Glomerular endothelial cell (primary cell): ENCODE results near the gene GABPB1. TPM values are rescaled to one million over a fixed set of nuclear protein-coding genes. Genes with fewer than 3 reads are reported as not detected.

Source experiments
- DNase-seq: peaks from one replicate; pipeline ENCODE4 v3.0.0-alpha.2; 2011; ENCODE audit warnings: low read depth, low spot score; ENCODE audit errors: extremely low read depth
- total RNA-seq: library from RNA; depleted of rRNA; stranded (reverse); fragments of >200 nt; gene quantifications from 2 replicates; pipeline ENCODE4 v1.2.3, GENCODE V29; 2015

The GABPB1 gene
- total RNA-seq, 1 donor from 2014 or later, result 44.2 TPM

- DNase-seq, result no peak
Observed at GRCh38 chr15:50345298-50345697, 9.7 kb downstream of the GABPB1 start.

DNA sequence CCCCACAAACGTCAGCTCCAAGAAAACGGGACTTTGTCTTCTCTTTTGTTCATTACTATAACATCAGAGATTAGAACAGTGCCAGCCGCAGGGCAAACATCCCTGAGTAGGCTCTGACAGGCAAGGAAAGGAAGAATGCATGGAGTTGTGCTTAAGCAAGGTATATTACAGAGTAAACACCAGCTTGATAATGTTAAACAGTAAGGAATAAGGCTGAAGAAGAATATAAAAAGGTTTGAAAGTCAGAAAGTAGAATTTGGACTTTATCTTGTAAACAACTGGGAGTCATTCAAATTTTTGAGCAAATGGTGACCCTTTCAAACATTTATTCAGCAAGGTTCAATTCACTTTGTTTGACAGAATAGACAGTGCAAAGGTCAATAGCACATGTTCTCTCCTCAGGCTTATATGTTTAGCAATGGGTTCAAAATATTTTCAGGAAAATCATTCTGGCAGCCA is 11.0 kb downstream of the GABPB1 start:
- no peak for DNase-seq

- no peak for DNase-seq
Observed at GRCh38 chr15:50341616-50342136, 13.3 kb downstream of the GABPB1 start.

DNA sequence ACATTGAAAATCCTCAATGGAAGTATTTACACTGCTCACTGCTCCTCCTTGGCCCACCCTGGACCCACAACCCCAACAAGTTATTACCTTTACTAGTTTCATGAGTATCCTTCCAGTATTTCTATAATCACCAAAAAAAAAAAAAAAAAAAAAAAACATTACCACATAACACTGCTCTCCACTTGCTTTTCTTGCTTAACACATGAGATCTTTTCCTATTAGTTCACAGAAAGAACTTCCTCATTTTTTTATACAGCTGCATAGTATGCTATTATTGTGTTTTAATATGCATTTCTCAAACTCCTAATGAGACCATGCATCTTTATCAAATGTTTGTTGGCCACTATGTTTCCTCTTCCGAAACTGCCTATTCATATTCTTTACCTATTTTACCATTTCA is 14.6 kb downstream of the GABPB1 start:
- no peak for DNase-seq

DNA sequence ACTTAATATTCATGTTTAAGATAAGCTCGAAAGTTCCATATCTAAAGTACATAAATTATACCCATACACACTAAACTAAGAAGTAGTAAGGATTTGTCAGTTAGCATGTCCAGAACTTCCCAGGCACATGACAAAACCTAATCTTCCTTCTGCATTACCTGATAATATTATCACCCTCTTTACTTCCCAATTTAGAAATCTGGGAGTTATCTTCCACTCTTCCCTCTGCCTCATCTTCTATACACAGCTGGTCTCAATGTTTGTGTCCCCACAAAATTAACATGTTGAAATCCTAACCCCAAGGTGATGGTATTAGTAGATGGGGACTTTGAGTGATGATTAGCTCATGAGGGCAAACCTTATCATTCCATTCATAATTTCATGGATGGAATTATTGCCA is 15.3 kb downstream of the GABPB1 start:
- no peak for DNase-seq

DNA sequence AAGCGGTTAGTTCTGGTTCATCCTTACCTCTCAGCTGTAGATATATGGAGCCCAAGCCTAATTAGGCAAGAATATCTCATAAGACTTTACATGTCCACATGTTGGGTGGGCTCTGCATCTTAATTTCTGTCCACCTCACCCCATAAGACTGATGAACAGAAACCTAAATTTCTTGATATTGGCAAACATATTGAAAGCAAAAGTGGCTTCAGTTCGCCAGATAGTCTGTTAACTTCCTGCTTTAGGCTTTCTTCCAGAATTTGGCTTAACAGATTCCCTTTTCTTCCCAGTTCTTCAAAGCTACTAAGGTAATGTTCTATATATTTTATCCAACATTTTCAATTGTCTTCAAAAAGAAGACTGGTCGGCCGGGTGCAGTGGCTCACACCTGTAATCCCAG is 19.7 kb downstream of the GABPB1 start:
- no peak for DNase-seq

- DNase-seq, result no peak
Observed at GRCh38 chr15:50333229-50333628, 21.8 kb downstream of the GABPB1 start.

DNA sequence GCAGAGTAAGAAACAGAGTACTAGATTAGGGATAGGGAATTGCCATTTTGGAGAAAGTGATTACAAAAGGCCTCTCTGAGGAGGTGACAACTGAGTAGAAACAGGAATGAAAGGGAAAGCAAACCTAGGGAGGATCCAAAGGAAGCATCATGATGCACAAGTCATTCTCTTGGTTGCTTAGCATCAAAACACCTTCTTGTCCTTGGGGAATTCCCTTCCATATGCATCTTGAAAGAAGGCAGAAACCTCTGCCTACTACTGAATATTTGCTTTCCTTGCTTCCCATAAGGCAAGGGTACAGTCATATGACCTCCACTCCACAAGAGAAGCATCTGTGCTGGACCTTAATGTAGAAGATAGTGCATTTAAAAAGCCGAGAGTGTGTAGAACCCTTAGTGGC is 24.1 kb downstream of the GABPB1 start:
- no peak for DNase-seq

- no peak for DNase-seq
Observed at GRCh38 chr15:50328116-50328515, 26.9 kb downstream of the GABPB1 start.

GRCh38 chr15:50321680-50322210 is 33.3 kb downstream of the GABPB1 start:
- DNase-seq, result no peak

DNA sequence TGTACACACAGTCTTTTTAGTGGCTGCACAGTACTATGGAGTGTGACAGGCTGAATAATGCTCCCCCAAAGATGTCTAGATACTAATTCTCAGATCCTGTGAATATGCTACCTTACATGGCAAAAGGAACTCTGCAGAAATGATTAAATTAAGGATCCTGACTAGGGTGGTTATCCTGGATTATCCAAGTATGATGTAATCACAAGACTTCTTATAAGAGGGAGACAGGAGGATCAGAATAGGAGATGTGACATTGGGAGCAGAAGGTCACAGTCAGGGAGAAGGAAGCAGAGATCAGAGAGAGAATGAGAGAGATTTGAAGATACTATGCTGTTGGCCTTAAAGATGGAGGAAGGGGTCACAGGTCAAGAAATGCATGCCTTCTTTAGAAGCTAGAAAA is 34.5 kb downstream of the GABPB1 start:
- no peak for DNase-seq

- DNase-seq, result no peak
Observed at GRCh38 chr15:50318697-50319096, 36.3 kb downstream of the GABPB1 start.

GRCh38 chr15:50315814-50316630 is 39.0 kb downstream of the GABPB1 start:
- DNase-seq, result no peak

DNA sequence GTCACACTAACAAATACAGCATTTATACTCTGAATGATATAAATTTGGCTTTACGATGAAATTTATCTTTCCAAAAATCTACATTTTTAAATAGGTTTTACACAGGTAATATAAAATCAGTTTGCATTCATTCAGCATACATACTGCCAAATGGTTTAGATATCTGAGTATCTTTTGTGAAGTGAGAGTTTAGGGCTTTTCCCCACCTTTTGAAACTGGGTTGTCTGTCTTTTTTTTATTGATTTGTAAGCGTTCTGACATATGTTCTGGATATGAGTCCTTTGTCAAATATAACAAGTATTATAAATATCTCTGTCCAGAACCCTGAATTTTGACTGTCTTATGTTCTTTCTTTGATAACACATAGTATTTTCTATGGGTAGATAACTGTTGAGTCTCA is 42.4 kb downstream of the GABPB1 start:
- no peak for DNase-seq

DNA sequence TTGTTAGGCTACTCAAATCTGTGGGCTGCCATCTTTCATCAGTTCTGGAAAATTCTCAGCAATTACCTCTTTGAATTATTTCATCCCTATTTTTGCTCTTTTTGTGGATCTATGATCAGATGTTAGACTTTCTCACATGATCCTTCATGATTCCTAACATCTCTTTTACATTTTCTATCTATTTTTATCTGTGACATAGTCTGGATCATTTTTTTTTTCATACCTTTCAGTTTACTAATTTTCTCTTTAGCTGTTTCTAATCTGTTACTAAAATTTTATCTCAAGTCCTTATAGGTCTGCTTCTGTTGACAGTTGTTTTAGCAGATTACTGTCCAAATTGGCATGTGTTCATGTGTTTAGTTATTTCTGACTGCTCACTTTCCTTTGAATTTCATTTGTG is 47.2 kb downstream of the GABPB1 start:
- DNase-seq, result no peak

- DNase-seq, result no peak
Observed at GRCh38 chr15:50304836-50305235, 50.2 kb downstream of the GABPB1 start.

DNA sequence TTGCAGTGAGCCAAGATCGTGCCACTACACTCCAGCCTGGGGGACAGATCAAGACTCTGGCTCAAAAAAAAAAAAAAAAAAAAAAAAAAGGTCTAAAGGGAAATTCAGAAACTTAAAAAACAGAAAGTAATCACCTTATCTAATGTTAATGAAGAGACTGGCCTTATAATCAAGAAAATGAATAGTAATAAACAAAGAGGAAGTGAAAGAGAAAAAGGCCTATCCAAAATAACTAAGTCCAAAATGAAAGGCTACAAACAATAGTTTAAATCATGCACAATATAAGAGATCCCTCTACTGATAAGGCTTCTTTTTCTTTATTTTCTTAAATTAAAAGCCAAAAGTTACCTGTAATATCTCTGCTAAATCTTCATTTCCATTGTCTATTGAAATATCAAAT is 52.4 kb downstream of the GABPB1 start:
- no peak for DNase-seq

DNA sequence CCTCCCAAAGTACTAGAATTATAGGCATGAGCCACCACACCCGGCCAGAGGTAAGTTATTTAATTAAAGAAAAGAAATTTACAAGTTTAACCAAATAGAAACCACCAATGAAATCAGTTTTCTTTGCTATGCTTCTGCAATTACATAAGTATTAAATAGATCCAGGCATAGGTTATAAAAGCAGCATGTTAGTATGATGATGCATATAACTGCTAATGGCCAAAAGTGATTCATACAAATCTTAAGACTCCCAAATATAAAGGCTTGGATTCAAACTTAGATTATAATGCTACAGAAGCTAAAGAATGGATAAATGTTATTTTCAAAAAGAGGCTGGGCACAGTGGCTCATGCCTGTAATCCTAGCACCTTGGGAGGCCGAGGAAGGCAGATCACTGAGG is 56.7 kb downstream of the GABPB1 start:
- no peak for DNase-seq

DNA sequence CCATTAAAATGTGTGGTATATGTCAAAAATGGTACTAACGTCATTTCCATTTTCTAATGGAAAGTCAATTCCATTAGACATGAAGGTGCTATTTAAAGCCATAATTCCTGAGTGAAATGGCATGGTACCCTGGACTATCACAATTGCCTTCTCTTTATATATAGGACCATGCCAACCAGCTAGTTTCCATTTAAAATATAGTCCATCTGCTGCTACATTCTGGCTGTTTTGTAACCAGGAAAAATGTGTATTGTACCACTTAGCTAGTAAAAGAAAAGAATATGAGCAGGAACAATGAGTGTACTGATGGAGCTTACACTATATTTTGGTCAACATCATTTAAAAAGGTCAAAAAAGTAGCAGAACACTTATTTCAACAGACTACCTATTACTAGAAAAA is 59.0 kb downstream of the GABPB1 start:
- DNase-seq, result no peak

- DNase-seq, result no peak
Observed at GRCh38 chr15:50289749-50290148, 65.2 kb downstream of the GABPB1 start.

DNA sequence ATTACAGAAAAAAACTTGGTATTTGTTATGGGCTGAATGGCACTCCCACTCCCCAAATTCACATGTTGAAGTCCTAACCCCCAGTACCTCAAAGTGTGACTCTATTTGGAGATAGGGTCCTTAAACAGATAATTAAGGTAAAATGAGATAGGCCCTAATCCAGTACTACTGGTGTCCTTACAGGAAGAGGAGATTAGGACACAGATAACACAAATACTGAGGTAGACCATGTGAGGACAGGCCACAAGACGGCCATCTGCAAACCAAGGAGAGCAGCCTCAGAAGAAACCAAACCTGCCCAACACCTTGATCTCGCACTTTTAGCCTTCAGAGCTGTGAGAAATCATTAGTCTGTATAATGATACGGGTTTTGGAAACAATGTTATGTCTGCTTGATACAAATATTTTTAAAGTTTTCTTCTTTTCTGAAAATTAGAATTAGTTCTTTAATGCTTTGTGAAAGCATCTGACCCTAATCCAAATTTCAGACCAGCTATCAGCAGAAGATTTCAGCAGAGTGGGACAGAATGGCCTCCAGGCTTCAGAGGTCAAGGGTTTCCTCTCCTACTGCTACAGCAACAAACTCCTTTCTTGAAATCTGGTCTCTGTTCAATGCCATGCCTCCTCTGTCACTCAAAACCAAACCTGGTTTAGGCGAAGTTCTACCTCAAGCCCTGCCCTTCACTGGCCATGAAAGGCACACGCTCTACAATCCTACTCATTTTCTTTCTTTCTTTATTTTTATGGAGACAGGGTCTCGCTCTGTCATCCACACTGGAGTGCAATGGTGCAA is 67.5 kb downstream of the GABPB1 start:
- DNase-seq, result no peak

DNA sequence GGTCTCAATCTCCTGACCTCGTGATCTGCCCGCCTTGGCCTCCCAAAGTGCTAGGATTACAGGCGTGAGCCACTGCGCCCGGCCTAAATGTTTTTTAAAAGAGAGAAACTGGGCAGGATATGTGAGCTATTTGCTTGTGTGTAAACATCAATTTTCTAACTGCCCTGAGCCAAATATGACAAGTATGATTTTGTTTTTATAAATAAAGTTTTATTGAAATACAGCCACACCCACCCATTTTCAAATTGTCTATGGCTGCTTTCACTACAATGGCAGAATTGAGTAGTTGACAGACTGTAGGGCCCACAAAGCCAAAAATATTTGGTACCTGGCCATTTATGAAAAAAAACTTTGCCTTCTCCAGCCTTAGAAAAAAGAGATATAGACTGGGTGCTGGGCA is 73.6 kb downstream of the GABPB1 start:
- DNase-seq, result no peak
